Activated T-cell treated with anti-CD3 and anti-CD28 coated beads, Interleukin-2, amount 50 U/mL, for 1 hour (primary cell): ENCODE results near the gene EXOC2.
A peak's percentile ranks its signal among the peaks of the same experiment; 100 is the strongest.
"Not testable (repeated sequence)": the region's sequence is repeated elsewhere in the genome, so short reads cannot be mapped to it uniquely, and the experiment has no call there.

Experiments
- DNase-seq: peaks from one replicate; pipeline ENCODE4 v3.0.0-alpha.2; 2020

EXOC2 gene

DNA sequence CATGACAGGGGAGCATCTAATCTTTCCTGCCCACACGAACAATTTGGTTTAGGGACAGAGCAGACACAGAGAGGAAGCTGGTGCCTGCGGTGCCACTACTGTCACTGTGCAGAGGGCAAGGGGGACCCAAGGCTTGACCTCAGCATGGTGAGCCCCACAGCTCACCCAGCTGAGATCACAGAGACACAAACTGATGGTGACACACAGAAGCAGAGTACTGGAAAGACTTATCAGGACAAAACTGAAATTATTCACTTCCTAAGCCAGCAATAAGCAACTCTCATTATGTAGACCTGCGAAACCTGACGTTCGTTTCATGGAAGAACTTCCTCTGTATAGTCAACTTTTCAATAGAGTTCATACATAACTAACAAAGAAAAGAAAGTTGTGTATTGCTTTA is 122.1 kb downstream of the EXOC2 start:
- DNase-seq, result no peak

DNA sequence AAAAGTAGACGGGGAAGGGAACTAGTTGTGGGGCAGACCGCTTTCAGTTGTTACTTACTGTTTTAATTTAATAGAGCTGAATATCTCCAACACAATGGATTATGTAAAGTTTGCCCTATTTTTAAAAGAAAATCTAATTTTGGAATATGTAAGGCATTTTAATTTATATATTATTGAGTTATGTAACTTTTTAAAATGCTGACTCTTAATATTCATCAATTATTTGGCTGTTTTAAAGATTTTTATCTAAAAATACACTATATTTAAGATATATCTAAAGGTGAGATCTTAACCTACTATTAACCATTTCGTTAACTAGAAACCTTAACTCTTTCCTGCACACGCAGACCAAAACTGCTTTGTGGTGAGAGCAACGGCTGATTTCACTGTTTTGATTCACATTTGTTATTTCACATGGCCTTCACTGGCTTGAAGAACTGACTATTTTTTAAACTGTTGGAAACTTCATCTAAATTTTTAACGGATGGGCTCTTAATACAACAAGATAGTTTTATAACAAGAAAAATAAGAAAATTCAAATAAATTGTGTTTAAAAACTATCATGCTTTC is 123.9 kb downstream of the EXOC2 start:
- DNase-seq, result no peak

DNA sequence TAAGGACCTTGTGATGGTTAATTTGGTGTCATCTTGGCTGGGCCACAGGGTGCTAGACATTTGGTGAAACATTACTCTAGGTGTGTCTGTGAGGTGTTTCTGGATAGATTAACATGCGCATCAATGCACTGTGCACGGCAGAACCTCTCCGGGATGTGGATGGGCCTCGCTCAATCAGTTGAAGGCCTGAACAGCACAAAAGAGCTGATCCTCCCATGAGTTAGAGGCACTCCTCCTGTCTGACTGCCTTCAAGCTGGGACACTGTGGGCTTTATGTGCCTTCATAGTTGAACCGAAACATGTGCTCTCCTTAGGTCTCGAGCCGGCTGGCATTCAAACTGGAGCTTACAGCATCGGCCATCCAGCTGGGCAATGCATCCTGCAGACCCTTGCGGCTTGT is 124.9 kb downstream of the EXOC2 start:
- DNase-seq, result no peak

DNA sequence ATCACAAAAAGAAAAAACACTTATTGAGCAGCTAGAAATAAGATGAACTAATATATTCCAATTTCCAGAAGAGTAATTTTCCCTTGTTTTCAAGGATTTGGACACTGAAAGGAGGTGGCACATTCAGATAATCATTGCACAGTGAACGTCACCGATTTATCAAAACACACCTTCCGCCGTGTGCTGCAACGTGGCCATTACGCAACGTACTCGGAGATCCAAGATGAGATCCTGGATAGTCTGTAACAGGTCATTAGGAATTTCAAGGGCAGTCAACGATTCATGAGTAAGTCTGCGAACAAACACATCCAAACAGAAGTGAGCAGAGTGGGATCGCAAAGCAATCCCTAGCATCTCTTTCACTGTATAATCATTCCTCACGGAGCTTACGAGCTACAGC is 129.1 kb downstream of the EXOC2 start:
- no peak for DNase-seq

DNA sequence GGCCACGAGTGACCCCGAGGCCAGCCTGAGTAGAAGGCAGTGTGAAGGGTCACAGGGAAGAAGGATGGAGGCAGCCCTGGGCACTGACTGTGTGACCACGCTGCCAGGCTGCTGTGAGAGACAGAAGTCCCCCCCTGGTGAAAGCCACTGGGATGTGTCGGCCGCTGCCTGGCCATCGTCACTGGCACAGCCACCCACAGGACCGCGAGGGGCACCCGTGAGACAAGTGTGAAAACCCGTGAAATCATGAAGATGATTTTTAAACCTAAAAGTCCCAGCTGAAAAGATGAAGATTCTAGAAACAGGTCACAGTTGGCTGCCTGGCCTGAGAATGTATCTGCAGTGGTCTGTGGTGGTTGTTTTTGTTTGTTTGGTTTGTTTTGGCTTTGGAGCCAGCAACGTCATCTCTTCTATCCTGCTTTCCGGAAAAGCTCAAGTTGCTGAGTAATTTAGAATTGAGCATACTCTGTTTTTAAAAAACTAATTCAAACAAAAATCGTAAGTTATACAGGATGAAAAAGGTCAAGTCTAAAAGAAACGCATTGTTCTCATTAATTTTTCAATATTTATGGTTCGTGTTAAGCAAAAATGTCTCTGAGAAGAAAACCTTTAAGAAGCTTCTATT is 130.8 kb downstream of the EXOC2 start:
- no peak for DNase-seq

DNA sequence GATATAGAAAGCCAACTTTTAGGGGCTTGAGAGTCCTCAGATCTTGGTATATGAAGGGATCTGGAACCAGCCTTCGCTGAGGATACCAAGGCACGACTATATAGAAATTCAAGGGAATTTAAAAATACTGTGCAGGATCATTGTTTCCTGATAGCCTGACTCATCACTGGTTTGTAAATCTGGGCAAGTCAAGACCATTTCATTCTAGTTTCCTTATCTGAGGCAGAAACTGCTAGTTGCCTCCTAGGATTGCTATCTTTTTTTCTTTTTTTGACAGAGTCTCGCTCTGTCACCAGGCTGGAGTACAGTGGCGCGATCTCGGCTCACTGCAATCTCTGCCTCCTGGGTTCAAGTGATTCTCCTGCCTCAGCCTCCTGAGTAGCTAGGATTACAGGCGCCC is 131.6 kb downstream of the EXOC2 start:
- not testable (repeated sequence) for DNase-seq

DNA sequence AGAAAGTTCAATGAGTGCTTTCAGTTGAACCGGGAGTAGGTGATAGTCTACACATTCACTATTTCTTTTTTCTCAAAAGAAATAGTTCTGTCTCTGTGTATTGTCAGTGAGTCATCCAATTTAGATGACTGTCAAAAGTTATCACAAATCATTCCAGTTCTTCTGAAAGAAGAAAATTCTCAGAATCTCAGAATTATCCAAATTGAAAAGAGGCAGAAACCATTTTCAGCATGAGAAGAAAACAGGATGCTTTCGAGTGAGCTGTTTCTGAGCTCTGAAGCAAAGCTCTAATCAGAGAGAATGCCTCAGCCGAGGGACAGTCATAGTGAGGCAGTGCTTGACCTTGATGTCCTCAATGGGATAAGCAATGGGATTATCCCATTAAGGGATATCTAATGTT is 134.0 kb downstream of the EXOC2 start:
- DNase-seq, result no peak

DNA sequence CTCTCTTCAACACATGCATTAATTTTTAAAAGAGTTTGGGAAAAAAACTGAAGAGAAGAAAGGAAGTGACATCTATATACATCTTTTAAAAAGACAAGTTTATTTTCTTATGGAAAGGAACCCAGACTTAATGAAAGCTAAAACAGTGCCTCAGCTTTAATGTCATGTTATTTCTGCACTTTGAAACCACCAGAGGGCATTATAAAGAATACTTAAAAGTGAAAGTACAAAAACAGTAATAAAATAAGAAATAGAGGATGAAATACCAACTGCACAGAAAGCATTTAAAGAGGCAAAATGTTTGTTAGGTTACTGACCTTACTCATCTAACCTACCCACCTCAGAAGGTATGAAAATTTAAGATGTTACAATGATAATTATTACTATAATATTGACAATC is 134.8 kb downstream of the EXOC2 start:
- DNase-seq, result no peak

DNA sequence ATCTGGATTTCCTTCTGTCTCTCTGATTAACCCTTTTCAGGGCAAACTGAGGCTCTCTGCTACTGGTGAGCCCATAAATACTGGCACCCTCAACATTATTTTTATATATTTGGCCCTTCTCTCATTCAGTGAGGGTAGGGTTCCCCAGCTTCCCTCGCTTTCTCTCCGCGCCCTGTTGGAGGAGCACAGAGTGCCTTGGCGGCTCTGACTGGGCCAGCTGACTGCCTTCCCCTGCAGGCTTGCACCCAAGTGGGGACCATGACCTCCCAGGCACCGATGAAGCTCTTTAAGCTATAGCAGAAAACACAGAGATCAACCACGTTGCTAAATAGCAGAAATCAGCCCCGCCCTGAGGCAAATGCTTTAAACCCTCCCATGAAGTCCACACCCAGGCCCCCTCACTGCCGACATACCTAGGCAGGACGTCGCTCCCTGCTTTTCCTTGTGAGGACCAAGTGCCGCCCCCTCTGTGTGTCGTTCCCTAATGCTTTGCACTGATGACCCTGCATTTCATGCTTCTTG is 141.0 kb downstream of the EXOC2 start:
- DNase-seq, result no peak

DNA sequence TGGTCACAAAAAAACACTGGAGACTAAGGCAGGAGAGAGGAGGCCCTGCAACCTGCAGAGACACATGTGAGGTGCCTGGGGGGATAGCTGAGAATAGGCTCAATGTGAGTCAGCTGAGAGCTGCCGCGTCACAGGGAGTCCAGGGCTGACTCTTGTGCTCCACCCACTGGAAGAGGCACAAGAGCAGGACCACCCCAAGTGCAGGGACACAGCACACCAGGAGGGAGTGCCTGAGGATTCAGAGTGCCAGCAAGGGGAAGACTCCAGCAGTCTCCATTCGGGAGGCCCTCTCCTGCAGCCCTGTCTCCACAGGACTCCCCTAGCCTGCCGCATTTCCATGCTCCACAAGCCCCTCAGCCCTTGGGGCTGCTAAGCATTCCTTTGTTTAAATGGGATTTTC is 141.5 kb downstream of the EXOC2 start:
- DNase-seq, result no peak

DNA sequence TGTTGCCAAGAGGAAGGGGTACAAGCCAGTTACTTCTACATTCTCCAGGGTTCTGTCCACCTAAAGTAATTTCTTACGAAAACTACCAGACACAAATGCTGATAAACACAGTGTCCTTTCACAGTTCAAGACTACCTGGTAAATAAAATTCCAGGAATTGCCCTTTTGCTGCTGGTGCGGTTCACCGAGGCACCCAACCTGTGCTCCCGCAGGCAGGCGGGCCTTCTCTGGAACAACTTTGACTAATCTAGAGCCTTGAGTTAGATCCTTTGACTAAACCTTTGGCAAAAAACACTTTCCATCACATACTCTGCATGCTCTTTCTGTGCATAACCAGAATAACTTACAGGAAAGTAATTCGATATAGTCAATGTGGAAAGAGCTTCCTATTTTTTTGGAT is 143.0 kb downstream of the EXOC2 start:
- no peak for DNase-seq

DNA sequence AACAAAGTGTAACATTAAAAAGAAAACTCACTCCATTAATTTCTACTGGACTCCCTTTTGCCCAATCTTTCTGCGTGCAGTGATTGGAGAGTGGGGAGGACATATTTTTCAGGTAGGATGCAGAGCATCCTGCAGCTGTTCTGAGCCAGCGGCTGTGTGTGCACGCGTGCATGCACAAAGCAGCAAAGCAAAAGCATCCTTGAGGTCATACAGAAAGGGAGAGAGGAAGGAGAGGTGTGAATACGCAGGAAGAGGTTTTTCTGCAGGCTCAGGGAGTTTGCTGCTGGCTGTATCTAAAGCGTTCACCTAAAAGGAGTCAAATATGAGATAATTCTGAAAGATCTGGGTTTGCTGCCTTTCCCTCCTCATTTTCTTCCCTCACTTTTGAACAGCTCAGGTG is 144.4 kb downstream of the EXOC2 start:
- DNase-seq, result no peak

DNA sequence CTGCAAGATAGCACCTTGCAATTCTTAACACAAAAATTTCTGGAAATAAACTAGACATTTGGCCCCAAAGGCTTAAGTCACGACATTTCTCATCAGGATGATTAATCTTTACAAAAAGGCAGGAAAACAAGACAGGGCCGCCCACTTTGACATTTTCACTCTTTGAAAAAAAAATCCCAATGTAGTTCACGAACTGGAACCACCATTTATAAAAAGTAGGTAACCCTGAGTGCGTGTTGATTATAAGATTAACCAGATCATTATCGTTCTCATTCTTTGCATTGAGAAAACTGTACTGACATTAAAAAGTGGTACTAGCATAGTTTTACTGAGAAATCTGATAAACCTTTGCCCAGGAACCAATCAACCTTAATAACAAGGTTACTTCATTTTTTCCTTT is 144.8 kb downstream of the EXOC2 start:
- no peak for DNase-seq

DNA sequence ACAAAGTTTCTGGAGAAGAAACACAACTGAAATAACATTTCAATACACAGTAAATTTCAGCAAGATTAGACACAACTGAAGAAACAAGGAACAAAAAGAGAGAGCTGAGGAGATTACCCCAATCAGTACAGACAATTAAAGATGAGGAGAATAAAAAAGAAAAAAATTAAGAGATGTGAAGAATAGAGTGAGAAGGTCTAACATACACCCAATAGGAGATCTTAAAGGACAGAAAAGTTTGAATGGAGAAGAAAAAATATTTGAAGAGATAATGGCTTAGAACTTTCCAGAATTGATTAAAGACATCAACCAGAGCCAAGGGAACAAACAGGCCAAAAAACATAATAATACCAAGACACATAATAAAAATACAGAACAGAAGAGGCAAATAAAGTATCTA is 152.4 kb downstream of the EXOC2 start:
- no peak for DNase-seq

DNA sequence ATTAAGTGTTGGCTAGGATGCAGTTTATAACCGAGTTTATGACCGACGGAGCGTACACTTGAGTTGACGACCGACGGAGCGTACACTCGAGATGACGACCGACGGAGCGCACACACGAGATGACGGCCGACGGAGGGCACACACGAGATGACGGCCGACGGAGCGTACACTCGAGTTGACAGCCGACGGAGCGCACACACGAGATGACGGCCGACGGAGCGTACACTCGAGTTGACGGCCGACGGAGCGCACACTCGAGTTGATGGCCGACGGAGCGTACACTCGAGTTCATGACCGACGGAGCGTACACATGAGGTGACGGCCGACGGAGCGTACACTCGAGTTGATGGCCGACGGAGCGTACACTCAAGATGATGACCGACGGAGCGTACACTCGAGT is 155.8 kb downstream of the EXOC2 start:
- DNase-seq, result no peak

DNA sequence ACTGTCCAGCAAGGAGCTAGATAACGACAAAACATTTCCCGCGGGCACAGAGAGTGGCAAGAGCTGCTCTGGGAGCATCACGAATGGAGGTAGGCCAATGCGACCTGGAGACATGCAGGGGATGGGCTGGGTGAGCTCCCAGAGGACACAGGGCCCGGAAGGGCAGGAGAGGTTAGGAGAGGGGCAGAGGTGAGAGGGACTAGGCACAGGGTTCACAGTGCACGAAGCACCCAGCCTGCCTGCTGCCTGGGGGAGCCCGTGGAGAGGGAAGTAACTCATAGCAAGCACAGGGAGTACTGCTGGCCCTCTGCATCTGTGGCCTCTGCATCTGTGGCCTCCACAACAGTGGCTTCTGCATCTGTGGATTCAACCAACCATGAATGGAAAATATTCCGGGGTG is 162.5 kb downstream of the EXOC2 start:
- no peak for DNase-seq

DNA sequence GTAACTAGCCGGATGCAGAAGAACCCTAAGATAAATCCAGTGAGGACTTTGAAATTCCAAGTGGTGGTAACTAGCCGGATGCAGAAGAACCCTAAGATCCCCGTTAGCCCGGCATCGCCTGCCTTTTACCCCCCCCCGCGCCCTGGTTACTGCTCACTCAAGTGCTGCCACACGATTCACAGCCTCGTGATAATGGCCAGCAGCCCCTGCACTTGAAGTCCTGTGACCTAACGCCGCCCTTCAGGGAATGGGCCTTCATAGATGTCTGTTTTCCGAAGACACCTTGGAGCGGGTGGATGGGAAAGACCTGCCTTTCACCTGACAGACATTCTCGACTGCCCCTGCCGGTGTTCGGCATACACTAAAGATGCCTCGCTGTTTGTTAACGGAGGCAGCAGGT is 163.9 kb downstream of the EXOC2 start:
- no peak for DNase-seq

DNA sequence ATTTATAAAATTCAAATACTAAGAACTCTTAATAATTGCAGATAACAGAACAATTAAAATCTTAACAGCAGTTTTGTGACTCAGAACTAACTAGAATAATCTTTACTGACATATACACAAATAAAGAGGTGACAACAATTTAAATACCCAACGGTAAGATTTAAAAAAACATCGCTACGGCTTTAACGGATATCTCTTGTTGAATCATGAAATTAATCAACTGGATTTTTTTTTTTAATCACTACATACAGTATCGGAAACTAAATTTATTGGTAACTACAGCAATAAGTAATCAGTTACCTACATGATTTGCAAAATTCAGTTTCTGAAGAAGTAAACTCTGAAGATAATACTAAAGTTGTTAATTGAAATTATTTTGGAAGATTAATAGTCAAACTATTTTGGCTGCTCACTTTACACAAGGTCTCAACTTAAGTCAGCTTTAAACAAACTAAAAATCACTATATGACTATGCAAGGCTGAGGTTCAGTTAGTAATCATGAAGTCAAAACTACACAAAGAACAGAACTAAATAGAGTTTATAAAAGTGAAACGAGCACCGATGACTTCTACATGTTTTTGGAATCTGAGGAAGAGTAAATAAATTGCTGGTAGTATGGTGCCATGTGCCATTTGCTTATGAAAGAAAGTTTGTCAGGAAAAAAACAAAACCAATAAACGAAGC is 164.8 kb downstream of the EXOC2 start:
- DNase-seq, result no peak

DNA sequence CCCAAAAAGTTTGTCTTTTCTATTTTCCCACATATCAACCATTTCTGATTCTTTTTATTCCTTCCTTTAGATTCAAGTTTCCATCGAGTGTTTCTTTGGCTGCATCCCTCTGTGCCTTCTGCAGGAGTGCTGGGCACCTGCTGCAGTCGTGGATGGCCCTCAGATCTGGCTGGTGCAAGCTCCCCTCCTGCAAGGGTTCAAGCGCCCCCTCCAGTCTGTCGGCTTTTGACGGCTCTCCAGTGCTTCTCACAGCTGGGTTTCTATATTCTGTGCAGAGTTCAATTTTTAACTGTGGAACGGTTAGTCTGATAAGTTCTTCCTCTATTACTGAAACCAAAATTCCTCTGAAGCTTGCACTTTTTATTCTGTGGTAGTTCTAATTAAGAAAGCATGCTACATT is 168.1 kb downstream of the EXOC2 start:
- DNase-seq, result peak; percentile 36

DNA sequence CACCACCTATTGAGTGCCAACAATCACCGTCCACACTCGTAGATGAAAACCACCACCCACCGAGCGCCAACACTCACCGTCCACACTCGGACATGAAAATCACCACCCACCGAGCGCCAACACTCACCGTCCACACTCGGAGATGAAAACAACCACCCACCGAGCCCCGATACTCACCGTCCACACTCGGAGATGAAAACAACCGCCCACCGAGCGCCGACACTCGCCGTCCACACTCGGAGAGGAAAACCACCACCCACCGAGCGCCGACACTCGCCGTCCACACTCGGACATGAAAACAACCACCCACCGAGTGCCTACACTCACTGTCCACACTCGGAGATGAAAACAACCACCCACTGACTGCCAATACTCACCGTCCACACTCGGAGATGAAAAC is 172.1 kb downstream of the EXOC2 start:
- no peak for DNase-seq

DNA sequence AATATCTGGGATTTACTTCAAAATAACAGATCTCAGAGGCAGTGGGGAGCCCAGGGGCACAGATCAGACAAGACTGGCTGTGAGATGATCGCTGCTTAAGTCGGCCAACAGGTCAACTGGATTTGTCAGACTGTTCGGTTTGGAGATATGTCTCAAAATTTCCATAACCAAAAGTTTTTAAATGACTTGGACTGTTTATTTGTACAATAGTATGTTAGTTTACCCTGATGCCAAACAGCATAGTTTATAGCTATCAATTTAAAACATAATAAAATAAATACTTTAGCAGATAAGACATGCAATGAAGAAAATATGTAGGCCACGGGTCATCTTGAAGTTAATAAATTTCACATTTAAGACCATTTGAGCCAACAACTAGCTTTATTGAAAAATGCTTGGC is 174.7 kb downstream of the EXOC2 start:
- DNase-seq, result no peak

DNA sequence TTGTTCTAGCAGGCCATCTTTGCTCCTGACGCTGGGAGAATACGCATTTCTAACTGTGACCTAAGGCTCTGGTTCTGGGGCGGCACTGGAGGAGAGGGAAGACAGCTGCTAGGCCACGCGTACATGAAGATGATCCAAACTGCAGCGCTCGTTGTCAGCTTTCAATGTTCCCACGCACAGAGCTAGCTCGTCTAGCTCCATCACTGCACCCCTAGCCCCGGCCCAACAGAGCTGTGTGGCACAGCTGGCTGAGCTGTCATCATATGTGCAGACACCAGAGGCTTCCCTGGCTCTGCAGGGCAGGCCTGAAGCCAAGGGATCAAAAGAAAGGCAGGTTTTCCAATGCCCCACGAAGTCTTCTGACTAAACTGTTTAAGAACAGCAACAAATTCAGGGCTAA is 176.7 kb downstream of the EXOC2 start:
- no peak for DNase-seq

DNA sequence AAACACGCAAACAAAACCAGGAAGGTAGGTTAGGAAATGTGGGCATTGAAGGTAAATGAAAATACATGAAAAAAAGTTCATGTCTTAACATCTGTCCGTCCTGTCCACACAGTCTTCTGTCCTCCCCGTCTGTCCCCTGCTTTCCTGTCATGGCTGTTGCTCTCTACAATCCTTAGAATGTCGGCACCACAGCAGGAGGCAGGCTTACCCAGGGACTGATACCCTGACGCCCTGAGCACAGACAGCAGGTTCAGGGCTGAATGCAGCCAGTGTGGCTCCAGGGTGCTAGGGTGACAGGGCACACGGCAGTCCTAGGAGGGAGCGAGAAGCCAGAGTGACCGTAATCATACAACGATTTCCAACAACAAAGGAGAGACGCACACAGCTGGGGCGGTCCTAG is 177.7 kb downstream of the EXOC2 start:
- no peak for DNase-seq

DNA sequence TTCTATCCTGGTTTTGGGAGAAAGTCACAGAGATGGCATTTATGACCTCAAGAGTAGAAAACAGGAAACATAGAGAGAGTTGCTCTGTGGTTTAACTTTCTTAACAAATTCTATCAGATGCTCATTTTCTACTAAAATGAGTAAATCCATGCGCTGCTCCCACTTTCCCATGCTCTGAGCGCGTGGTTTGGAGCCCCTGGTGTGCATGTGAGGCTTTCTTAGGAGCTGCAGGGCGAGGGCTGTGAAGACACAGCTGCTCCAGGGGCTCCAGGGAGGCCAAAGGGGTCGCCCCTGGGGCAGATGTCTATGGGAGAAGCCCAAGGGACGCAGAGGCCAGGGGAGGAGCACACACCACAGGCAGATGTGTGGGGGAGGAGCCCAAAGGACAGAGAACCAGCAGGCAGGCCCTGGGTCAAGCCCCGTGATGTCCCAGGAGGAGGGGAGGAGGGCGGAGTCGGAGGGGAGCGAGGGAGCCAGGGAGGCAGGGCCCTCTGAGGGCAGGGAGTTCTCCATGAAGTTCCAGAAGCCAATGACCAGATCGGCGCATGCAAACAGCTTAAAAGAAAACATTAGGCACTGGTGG is 178.5 kb downstream of the EXOC2 start:
- DNase-seq, result no peak
